Neutrophil (primary cell): ENCODE data around the gene NIF3L1.

ENCODE experiments used
- H3K27ac ChIP-seq: fragments of 200-600 bp; sonication (generic); 2 replicates; pipeline ENCODE4 v1.5.1; 2016; ENCODE audit warnings: mild to moderate bottlenecking, moderate library complexity
- H3K27me3 ChIP-seq: fragments of 200-600 bp; sonication (generic); 2 replicates; pipeline ENCODE4 v1.6.0; 2016; ENCODE audit warnings: mild to moderate bottlenecking
- H3K36me3 ChIP-seq: fragments of 200-600 bp; sonication (generic); 2 replicates; pipeline ENCODE4 v1.5.1; 2017
- H3K4me1 ChIP-seq, 2 experiments: fragments of 200-600 bp in 1 of 2; sonication (generic) in 1 of 2; 1 replicate in 1 of 2; 2 replicates in 1 of 2; pipeline versions ENCODE4 v1.5.1 to v1.6.1; 2013 to 2016; ENCODE audit warnings: low read depth in 1 of 2, low read length in 1 of 2, mild to moderate bottlenecking in 1 of 2, moderate library complexity in 1 of 2; ENCODE audit not compliant: control insufficient read depth in 1 of 2, insufficient read depth in 1 of 2
- H3K4me3 ChIP-seq, 2 experiments: fragments of 200-600 bp in 1 of 2; sonication (generic) in 1 of 2; 1 replicate in 1 of 2; 2 replicates in 1 of 2; pipeline ENCODE4 v1.5.1; 2013 to 2016; ENCODE audit warnings: low read depth in 1 of 2, low read length in 1 of 2, mild to moderate bottlenecking in 1 of 2, moderate library complexity in 1 of 2
- H3K9me3 ChIP-seq: fragments of 200-600 bp; sonication (generic); 2 replicates; pipeline ENCODE4 v1.5.1; 2016
- CTCF ChIP-seq: fragments of 200-600 bp; sonication (generic); IDR thresholded peaks from 2 replicates; pipeline ENCODE4 v1.5.1; 2016; ENCODE audit warnings: antibody characterized with exemption

NIF3L1 gene

GRCh38 chr2:200888704-200889625 is at the start of gene NIF3L1, which contains the start of gene PPIL3:
TSS of gene NIF3L1 (plus strand) at chr2:200889371. CDS start at chr2:200891944, 2,573 bp downstream.
TSS of gene PPIL3 (minus strand) at chr2:200889077. CDS start at chr2:200887615, 1,462 bp downstream.
- H3K36me3 ChIP-seq: no peaks in the 10 kb centered on the region
- no peaks in the 10 kb centered on the region for H3K27me3 ChIP-seq
- H3K4me1 ChIP-seq: peaks cover 14 to 16% of the 10 kb centered on the region in 2 experiments
- H3K27ac ChIP-seq: peak within 1 kb of the TSS; percentile 96
- H3K9me3 ChIP-seq: no peaks in the 10 kb centered on the region
- H3K4me3 ChIP-seq: peak within 1 kb of the TSS; percentile 69 to 84
- TF ChIP-seq CTCF: peak; percentile 24

- H3K27me3 ChIP-seq: no peaks in the 10 kb centered on the region
- H3K9me3 ChIP-seq: peaks cover 8% of the 10 kb centered on the region
- no peaks in the 10 kb centered on the region for H3K4me1 ChIP-seq
- no peaks in the 10 kb centered on the region for H3K36me3 ChIP-seq
- no peak overlapping the region for H3K27ac ChIP-seq
- H3K4me3 ChIP-seq: no peak overlapping the region
- no peak for TF ChIP-seq CTCF
Observed at GRCh38 chr2:200839513-200839912, 49.7 kb upstream of the NIF3L1 start.

- Histone ChIP-seq H3K4me1 (no peaks in the 10 kb centered on the region), H3K4me3 (no peak overlapping the region), H3K27ac (no peak overlapping the region), H3K36me3 (no peaks in the 10 kb centered on the region), H3K27me3 (no peaks in the 10 kb centered on the region), H3K9me3 (no peaks in the 10 kb centered on the region)
- TF ChIP-seq CTCF: no peak
Observed at GRCh38 chr2:200843993-200844948, 44.9 kb upstream of the NIF3L1 start.

- Histone ChIP-seq H3K27me3 (no peaks in the 10 kb centered on the region), H3K4me1 (no peaks in the 10 kb centered on the region), H3K36me3 (peaks cover 2% of the 10 kb centered on the region), H3K27ac (no peak overlapping the region), H3K9me3 (no peaks in the 10 kb centered on the region), H3K4me3 (no peak overlapping the region)
- no peak for TF ChIP-seq CTCF
Observed at GRCh38 chr2:200845194-200845593, 44.0 kb upstream of the NIF3L1 start.

- Histone ChIP-seq H3K36me3 (peaks cover 8% of the 10 kb centered on the region), H3K27me3 (no peaks in the 10 kb centered on the region), H3K4me3 (no peak overlapping the region), H3K4me1 (no peaks in the 10 kb centered on the region), H3K9me3 (no peaks in the 10 kb centered on the region), H3K27ac (no peak overlapping the region)
- no peak for TF ChIP-seq CTCF
Observed at GRCh38 chr2:200845669-200846325, 43.4 kb upstream of the NIF3L1 start.
